HG03442 (cell line): Measurements from ENCODE around the gene COL11A2.
A peak's percentile ranks its signal among the peaks of the same experiment; 100 is the strongest.
"Not testable (repeated sequence)": the region's sequence is repeated elsewhere in the genome, so short reads cannot be mapped to it uniquely, and the experiment has no call there.

ENCODE experiments used
- ATAC-seq: cut with Tn5 transposase; IDR thresholded peaks from one replicate; pipeline ENCODE4 v1.9.1; 2021; ENCODE audit warnings: mild to moderate bottlenecking, moderate library complexity; ENCODE audit not compliant: unreplicated experiment

Gene COL11A2

GRCh38 chr6:33192105-33192646, at the start of gene COL11A2:
Gene COL11A2, minus strand, starts transcription at chr6:33192467. Its CDS starts 227 bp downstream, at chr6:33192240.
- no peak for ATAC-seq

GRCh38 chr6:33241968-33242367, 49.7 kb upstream of the COL11A2 start:
- ATAC-seq = no peak

GRCh38 chr6:33237741-33238140, 45.5 kb upstream of the COL11A2 start:
- no peak for ATAC-seq

- no peak for ATAC-seq
Observed at GRCh38 chr6:33236852-33237251, 44.6 kb upstream of the COL11A2 start.

GRCh38 chr6:33236328-33236727, 44.1 kb upstream of the COL11A2 start:
- ATAC-seq = no peak

- no peak for ATAC-seq
Observed at GRCh38 chr6:33235221-33235634, 43.0 kb upstream of the COL11A2 start.

- ATAC-seq = not testable (repeated sequence)
Observed at GRCh38 chr6:33226503-33227120, 34.3 kb upstream of the COL11A2 start.

- ATAC-seq = no peak
Observed at GRCh38 chr6:33217681-33218080, 25.4 kb upstream of the COL11A2 start.

- ATAC-seq = no peak
Observed at GRCh38 chr6:33217246-33217645, 25.0 kb upstream of the COL11A2 start.

- ATAC-seq = no peak
Observed at GRCh38 chr6:33216117-33216649, 23.9 kb upstream of the COL11A2 start.

GRCh38 chr6:33215271-33216116, 23.2 kb upstream of the COL11A2 start:
- ATAC-seq = no peak

- ATAC-seq = no peak
Observed at GRCh38 chr6:33213989-33214335, 21.7 kb upstream of the COL11A2 start.

GRCh38 chr6:33213166-33213988, 21.1 kb upstream of the COL11A2 start:
- no peak for ATAC-seq

- no peak for ATAC-seq
Observed at GRCh38 chr6:33212857-33213165, 20.5 kb upstream of the COL11A2 start.

- ATAC-seq = no peak
Observed at GRCh38 chr6:33211666-33212422, 19.6 kb upstream of the COL11A2 start.

- ATAC-seq = no peak
Observed at GRCh38 chr6:33211136-33211535, 18.9 kb upstream of the COL11A2 start.

- no peak for ATAC-seq
Observed at GRCh38 chr6:33209856-33210255, 17.6 kb upstream of the COL11A2 start.

GRCh38 chr6:33208091-33208967, 16.1 kb upstream of the COL11A2 start, which contains the start of gene RING1:
Gene RING1, plus strand, starts transcription at chr6:33208500. Its CDS starts 323 bp downstream, at chr6:33208823.
- ATAC-seq = peak; percentile 36

- no peak for ATAC-seq
Observed at GRCh38 chr6:33207552-33208090, 15.4 kb upstream of the COL11A2 start.
